ENCODE data around the gene MEGF6.
A peak's percentile ranks its signal among the peaks of the same experiment; 100 is the strongest.

The MEGF6 gene

GRCh38 chr1:3550511-3551289 lies 60.6 kb downstream of the MEGF6 start:
- no peak for DNase-seq

DNA sequence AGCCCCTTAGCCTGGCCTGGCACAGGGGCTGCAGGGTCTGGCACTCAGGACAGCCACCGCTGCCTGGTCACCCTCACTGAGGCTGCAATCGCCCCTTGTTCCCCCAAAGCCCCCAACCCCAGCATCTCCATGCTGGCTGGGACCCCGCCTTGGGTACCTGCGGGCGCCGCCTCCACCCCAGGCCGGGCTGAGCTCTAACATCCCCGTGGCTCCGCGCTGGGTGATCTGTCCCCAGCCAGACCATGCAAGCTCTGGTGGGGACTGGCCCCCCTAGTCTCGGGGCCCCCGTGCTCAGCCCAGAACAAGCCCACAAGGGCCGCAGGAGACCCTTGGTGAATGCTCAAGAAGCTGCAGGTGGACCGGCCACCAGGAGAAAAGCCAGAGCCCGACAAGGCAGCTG lies 62.4 kb downstream of the MEGF6 start:
- DNase-seq = no peak

GRCh38 chr1:3548156-3548893 lies 63.0 kb downstream of the MEGF6 start:
- DNase-seq = no peak

- no peak for DNase-seq
Measured at GRCh38 chr1:3547055-3548005, 64.0 kb downstream of the MEGF6 start.

DNA sequence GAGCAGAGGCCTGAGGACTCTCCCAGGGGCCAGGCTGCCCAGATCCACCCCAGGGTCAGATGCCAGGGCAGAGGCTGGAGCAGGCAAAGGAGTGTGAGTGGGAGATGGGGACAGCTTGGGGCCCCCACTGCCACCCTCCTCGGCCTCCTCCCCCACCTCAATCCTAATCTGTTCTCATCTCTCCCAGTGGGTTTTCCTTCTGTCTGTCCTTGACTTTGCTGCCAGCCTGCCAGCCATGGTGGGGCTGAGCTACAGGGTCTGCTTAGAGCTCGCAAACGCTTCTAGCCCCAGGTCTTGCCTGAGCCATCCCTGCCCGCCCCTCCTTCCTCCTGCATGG lies 65.3 kb downstream of the MEGF6 start:
- DNase-seq = no peak

- peak; percentile 57 for DNase-seq
Measured at GRCh38 chr1:3545363-3546047, 65.8 kb downstream of the MEGF6 start.

- DNase-seq = no peak
Measured at GRCh38 chr1:3544040-3544977, 67.0 kb downstream of the MEGF6 start.

DNA sequence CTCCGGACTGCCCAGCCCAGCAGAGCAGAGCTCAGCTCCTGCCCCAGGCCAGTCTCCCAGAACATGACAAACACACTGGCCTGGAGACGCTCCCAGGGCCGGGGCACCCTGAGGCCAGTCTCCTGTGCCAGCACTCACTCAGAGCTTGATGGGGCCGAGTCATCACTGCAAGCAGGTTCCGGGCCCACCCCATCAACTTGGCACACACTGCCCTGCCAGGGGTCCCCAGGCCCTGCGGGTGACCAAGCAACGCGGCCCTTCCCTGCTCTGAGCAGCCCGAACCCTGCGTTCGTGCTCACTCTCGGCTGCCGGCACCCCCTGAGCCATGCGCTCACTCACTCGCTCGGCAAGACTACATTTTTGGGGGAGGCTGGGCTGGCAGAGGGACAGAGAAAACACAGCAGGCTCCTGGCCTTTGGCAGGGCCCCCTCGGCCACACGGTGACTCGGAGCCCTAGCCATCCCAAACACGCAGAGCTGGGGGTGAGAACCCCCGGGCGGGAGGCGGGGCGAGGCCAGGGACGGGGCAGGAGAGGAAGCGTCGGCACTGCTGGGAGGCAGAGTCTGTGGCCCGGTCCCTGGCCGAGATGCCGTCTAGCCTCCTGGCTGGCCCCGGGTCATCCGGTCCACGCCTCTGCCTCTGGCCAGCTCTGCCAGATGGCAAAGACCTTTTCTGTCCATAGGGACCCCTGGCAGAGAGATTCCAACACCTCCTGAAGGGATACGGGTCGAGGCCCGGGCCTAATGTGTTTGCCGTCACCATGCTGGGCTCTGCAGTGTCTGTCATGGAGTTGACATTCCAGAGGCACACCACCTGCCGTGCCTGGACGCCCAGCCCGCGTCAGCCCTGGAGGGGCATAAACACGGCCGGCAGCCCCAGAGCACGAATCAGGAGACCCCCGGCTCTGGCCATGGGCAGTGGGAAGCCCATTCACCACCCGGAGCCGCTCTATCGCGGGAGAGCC lies 68.0 kb downstream of the MEGF6 start:
- DNase-seq = peak; percentile 59

GRCh38 chr1:3542676-3543075 lies 68.6 kb downstream of the MEGF6 start:
- no peak for DNase-seq

- DNase-seq = no peak
Measured at GRCh38 chr1:3541936-3542335, 69.4 kb downstream of the MEGF6 start.

DNA sequence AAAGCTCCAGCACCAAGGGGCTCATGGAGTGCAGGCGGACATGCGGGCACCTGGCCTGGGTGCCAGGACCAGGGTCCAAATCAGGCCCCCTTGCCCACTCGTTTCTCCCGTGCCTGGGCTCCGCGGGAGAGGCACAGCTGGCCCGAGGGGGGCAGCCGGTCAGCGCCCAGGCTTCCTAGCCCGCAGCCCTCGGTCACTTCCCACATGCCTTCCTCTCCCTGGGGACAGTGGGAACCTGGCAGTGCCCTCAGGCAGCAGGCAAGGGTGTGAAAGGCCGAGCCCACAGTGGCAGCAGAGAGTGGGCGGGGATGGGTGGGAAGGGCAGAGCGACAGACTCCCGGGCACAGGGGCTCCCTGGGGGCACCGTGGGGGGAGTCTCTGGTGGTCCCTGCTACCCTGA lies 69.8 kb downstream of the MEGF6 start:
- DNase-seq = no peak

GRCh38 chr1:3540876-3541275 lies 70.4 kb downstream of the MEGF6 start:
- DNase-seq = no peak

GRCh38 chr1:3539707-3540425 lies 71.4 kb downstream of the MEGF6 start:
- DNase-seq = peak; percentile 73

DNA sequence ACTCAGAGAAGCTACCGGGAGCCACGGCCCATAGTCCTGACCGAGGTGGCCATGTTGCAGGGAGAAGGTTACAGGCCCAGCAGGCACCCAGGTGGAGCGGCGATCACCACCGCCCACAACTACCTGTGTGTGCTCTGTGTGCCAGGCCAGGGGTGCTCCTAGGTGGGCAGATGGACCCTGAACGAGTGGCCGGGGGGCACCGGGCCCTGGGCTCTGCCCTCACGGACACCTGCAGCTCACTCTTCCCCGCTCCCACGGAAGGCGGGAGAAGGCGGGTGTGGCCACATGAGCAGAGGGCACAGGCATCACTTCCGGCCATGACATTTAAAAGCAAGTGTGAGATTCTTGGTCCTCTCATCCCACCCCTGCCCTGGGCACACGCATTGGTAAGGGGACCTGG lies 73.9 kb downstream of the MEGF6 start:
- no peak for DNase-seq

- peak; percentile 57 for DNase-seq
Measured at GRCh38 chr1:3536420-3537195, 74.7 kb downstream of the MEGF6 start.

DNA sequence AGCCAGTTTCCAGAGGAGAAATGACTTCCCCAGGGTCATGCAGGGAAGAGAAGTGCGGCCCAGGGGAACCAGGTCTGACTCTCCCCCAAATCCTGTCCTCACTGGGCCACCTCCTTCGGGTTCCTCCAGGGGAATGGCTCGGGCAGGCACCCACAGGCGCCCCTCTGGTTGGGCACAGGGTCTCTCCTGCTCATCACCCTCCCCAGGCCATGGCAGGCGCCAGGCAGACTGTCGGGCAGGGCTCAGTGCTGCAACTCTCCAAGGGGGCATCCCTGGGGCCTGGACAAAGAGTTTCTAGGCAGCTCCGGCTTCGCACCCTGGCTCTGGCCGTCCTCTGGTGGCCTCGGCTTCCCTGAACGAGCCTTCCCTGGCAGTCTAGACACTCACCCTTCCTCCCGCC lies 75.6 kb downstream of the MEGF6 start:
- DNase-seq = no peak

- no peak for DNase-seq
Measured at GRCh38 chr1:3534803-3535637, 76.3 kb downstream of the MEGF6 start.

Measured in right forelimb (tissue), 1 donor.